NCI-H82 treated with DMSO at 0.1 percent for 48 hours (cell line): ENCODE data around the gene TAMALIN.
"Not testable (repeated sequence)": the region's sequence is repeated elsewhere in the genome, so short reads cannot be mapped to it uniquely, and the experiment has no call there.

ENCODE experiments used
- DNase-seq: peaks from one replicate; lab custom pipeline; 2025; ENCODE audit not compliant: unreplicated experiment; lab: John Stamatoyannopoulos, UW

The TAMALIN gene

DNA sequence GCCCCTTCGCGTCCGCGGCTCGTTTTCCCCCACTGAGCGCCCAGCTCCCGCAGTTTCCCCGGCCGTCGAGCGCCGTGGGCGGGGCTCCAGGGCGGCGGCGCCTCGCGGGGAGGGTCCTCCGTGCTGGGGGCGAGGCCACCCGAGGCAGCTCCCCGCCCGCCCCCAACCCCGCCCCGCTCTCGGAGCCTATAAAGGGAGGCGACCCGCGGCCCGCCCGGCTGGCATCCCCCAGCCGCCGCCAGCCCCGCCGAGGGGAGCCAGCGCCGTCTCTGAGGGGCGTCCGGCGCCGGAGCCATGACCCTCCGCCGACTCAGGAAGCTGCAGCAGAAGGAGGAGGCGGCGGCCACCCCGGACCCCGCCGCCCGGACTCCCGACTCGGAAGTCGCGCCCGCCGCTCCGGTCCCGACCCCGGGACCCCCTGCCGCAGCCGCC lies at the start of gene TAMALIN:
Gene TAMALIN, plus strand, starts transcription at position 221 of the 432 bp plus-strand sequence. Its CDS starts 74 bp downstream, at position 295.
- DNase-seq = peak; percentile 19

DNA sequence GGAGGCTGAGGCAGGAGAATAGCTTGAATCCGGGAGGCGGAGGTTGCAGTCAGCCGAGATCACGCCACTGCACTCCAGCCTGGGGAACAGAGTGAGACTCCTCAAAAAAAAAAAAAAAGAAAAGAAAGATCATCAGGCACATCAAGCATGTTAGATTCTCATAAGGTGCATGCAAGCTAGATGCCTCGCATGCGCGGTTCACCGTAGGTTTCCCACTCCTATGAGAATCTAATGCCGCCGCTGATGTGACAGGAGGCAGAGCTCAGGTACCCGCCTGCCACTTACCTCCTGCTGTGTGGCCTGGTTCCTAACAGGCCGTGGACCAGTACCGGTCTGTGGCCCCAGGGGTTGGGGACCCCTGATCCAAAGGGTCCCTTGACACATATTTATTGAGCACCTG lies 48.2 kb upstream of the TAMALIN start:
- no peak for DNase-seq

DNA sequence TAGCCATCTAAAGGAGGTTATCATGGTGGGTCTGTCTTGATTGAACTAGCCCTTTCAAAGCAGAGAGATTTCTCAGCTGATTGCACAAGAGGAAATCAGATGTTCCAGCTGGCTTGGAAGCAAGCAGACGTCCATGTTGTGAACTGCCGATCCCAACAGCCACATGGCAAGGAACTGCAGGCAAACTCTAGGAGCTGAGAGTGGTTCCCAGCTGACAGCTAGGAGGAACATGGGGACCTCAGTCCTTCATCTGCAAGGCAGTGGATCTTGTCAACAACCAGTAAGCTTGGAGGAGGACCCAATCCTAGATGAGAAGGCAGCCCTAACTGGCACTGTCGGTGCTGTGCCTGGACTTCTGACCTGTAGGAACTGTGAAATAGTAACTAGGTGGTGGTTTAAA lies 47.5 kb upstream of the TAMALIN start:
- DNase-seq = no peak

DNA sequence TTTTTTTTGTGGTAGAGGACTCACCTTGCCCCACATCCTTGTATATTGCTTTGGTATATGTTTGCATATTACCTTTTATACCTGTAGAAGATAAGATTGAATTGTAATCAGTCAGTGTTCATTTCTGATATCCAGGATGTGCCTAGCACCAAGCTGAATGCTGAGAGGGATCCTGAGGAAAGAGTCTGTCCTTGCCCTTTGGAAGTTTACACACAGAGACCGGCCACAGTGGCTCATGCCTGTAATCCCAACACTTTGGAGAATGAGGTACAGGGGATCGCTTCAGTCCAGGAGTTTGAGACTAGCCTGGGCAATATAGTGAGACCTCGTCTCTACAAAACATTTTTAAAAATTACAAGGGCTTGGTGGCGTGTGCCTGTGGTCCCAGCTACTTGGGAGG lies 46.8 kb upstream of the TAMALIN start:
- DNase-seq = no peak

DNA sequence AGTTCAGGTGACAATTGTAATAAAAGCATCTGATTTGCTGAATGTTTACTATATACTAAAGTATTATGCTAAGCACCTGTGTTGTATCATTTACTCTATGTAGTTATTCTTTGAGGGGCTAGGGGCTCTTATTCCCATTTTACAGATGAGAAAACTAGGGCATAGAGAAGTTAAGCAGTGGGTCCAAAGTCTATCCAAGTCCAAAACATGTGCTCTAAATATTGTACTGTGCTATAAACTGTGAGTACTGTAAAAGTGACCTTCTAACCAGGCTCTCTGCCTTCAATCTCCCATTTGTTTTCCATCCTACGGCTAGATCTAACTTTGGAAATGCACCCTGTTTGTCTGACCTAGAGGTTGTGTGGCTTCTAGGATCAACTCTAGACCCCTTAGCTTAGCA lies 46.3 kb upstream of the TAMALIN start:
- no peak for DNase-seq

DNA sequence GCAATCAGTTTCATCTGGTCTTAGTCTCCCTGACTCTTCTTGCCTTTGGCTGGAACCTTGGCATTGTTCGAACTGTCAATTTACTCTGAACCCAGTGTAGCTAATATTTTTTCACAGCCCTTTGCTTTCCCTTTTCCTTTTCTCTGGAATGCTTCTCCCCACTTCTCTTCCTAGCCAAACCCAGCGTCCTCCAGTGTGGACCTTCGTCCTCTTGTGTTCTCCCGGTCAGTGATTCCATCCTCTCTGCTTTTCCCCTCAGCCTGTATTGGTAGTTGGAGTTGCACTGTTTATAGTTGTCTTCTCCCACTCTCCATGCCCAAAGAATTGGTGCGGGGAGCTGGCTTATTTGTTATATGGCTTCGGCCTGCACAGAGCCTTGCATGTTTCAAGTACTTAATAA lies 45.9 kb upstream of the TAMALIN start:
- no peak for DNase-seq

DNA sequence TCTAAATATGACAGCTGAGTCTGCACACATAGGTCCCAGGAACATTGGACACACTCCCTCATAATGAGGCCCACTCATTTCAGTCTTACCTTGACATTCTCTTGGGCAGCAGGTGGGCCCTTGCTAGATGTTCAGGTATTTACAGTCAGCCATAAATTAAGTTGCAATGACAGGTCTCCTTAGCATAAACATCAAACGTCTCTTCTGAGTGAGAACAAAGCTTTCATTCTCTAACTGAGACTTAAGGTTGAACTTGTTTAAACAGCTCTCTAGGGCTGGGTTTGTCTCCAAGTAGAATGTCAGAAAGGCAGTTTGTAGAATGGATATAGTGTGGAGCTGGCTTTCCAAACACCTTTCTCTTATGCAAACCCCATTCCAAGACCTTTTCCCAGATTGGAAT lies 44.9 kb upstream of the TAMALIN start:
- DNase-seq = no peak

DNA sequence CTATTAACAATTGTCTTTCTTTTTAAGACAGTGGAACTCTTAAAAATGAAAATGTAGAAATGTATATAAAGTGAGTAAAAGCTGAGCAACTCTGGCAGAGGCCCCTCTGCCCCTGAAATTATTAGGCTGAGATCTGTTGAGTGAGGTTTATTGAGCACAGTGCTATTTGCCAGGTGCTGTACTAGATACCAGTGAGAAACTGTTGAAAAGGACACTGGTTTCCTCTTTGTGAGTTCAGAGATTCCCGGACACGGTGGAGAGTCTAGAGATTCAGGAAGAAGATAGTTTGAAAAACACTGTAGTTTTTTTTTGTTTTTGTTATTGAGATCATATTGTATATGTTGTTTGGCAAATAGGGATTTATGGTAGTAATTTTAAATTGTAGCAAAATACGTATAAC lies 44.0 kb upstream of the TAMALIN start:
- no peak for DNase-seq

DNA sequence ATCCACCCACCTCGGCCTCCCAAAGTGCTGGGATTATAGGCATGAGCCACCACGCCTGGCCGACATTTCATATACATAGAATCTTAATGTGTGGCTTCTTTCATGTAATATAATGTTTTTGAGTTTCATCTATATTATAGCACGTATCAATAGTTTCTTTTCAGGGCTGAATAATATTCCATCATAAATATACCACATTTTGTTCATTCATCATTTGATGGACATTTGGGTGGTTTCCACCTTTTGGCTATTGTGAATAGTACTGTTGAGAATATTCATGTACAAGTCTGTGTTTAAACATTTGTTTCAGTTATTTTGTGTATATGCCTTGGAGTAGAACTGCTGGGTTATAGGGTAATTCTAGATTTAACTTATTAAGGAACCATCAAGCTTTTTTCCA lies 43.3 kb upstream of the TAMALIN start:
- DNase-seq = no peak

DNA sequence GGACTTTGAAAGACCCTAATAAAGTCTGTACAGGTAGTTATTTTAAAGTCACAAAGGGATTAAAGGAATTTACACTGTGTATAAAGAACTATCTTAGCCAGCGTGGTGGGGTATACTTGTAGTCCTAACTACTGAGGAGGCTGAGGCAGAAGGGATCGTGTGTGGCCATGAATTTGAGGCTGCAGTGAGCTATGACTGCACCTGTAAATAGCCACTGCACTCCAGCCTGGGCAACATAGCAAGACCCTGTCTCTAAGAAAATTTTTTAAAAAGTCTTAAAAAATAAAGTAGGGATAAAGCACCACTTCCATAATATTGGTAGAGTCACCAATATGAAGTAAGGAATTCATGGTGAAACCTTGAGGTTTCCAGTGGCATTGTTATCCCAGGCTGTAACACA lies 37.1 kb upstream of the TAMALIN start:
- DNase-seq = no peak

DNA sequence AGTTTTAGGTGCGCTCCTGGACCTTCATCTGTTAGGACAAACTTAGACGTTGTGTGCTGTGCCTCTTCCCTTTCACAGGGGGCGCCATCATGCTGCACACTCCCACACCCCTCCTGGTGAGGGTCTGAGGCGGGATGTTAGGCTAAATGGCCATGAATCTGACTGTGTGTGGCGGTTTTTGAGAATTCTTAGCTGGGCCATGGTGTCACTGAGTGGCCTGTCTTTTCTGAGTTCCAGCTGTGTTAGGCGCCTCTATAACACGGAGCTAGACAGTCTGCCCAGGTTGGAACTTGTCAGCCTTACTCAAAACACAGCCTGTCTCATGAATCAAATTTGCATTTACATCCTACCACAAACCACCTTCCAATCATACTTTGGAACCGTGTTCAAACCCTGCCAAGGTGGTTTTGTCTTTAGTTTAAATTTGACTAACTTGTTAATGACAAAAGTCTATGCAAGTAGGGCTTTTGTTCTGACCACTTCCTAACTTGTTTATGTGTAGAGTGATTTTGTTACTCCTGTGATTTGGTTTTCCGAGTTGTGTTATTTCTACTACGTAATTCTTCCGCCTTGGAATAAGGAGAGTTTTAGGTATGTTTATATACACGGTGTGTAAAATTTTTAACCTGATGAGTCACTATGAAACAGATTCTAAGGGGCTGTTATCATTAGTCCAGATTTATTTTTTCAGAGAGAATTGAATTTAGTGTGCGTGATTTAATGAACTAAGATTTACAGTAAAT lies 35.7 kb upstream of the TAMALIN start:
- no peak for DNase-seq

DNA sequence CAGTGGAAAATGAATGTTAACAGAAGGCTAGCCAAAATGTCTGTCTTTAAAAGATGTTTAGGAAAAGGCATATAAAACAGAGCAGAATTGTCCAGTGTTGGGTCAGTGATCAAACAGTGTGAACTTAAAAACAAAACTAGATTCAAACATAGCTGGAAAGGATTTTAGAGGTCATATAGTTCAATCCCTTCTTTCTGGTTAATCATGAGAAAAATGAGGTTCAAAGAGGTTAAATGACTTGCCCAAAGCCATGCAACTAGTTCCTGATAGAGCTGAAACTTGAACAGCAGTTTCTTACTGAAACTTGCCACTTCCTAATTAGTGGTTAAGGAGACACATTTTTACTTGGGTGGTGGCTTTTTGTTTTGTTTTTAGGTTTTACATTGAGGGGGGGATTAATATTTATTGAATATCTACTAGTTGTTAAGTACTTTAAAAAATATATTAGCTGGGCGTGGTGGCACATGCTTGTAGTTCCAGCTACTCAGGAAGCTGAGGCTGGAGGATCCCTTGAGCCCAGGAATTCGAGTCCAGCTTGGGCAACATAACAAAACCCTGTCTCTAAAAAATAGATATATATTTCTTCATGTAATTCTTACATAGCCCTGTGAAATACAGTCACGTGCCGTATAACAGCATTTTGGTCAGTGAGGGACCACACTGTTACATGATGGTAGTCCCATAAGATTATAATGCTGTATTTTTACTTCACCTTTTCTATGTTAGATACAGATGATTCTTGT lies 34.9 kb upstream of the TAMALIN start:
- no peak for DNase-seq

DNA sequence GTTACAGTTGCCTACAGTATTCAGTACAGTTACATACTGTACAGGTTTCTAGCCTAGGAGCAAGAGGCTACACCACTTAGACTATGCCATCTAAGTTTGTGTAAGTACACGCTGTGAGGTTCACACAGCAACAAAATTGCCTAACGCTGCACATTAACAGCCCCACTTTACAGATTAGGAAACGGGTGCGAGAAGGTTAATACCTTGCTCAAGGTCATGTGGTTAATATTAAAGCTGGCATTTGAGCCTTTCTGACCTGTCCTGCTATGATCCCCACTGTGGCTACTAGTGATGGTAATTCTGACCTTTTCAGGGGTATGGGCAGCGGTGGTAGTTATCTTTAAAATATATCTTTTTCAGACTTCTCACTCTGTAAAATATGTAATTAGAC lies 34.3 kb upstream of the TAMALIN start:
- no peak for DNase-seq

DNA sequence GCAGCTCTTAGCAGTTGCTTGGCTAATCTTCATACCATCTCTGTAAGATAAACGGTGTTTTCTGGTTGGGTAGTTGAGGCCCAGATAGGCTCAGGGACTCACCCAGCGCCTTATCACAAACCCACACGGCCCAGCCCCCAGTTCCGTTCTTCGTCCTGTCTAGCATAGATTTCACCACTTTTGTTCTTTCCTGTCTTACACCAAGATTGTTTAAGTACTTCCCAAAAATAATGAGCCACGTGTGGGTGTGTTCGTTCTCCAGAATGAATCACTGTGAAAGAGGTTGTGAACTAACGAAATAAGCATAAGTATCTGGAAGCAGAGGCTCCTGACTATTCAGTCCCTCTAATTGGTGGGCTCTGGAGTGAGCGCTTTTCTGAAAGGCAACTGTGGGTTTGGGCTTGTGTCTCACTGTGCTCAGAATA lies 33.9 kb upstream of the TAMALIN start:
- DNase-seq = no peak

DNA sequence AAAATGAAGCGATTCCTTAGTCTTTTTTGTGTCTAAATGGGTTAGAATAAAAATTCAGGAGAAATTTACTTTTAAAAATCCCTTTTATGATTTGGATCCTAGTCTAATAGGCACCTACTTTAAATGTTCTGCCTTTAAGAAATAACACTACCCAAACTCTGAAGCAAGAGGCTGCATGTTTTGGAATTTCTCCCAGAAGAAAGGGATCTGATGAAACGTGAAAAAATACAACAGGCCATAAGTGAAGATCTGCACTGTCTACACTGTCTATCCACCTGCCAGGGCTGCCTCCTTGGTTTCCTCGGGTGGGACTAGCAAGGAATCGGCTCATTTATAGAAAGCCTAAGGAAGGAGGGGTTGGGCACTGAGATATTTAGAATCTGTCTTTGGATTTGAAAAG lies 33.2 kb upstream of the TAMALIN start:
- no peak for DNase-seq

DNA sequence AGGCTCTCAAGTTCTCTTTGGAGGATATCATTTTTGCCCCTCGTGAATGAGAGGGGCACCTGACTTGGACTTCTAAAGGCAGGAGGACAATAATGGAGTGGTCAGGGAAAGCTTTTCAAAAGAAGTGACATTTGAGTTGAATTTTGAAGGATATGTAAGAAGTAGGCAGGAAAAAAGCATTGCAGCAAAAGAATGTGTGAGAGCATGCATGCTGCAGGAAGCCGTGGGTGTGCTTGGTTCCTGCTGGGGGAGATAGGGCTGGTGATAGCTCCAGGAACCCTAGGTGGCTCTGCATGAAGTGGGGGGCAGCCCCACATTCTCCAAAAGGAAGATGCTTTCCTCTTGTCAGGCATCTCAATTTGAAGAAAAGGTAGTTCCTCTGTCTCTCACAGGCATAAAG lies 32.1 kb upstream of the TAMALIN start:
- no peak for DNase-seq

DNA sequence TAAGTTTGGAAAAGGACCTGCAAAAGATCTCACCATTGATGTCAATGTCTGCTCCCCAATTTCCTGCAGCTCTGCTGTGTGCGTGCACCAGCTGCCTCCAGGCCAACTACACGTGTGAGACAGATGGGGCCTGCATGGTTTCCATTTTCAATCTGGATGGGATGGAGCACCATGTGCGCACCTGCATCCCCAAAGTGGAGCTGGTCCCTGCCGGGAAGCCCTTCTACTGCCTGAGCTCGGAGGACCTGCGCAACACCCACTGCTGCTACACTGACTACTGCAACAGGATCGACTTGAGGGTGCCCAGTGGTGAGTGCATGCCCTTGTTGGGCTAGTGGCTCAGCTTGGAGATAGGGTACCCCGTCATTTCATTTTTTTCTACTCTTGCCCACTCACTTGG lies 31.6 kb upstream of the TAMALIN start:
- DNase-seq = no peak

DNA sequence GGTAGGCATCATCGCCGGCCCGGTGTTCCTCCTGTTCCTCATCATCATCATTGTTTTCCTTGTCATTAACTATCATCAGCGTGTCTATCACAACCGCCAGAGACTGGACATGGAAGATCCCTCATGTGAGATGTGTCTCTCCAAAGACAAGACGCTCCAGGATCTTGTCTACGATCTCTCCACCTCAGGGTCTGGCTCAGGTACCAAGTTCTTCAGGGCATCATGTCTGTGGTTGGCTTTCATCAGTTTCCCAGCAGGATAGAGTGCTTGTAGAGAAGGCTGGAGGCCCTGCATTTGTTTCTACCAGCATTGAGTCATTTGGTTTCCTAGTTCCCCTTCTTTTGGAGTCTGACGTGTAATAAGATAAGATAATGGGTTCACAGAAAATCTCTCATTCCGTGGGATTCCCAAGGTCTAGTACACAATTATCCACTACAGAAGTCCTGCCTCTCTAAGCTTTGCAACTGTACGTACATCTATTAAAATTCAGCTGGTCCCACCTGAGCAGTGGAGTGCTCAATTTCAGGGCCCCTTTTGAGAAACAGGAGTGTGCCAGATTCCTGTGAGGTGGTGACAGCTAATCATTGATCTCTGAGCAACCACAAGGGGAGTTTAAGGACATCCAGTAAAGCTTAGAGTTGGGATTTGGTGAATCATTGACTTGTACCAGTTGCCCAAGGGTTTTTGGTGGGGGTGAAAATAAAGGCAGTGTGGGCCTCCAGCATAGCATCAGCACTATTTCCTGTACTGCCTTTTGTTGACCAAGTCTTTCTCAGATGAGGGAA lies 30.2 kb upstream of the TAMALIN start:
- DNase-seq = no peak

DNA sequence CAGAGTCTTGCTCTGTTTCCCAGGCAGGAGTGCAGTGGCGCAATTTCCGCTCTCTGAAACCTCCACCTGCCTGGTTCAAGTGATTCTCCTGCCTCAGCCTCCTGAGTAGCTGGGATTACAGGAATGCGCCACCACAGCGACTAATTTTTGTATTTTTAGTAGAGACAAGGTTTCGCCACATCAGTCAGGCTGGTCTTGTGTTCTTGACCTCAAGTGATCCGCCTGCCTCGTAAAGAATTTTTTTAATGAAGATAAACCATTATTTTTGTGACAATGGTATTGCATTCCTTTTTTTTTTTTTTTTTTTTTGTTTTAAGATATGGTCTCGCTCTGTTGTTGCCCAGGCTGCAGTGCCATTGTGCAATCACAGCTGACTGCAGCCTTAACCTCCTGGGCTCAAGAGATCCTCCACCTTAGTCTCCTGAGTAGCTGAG lies 29.4 kb upstream of the TAMALIN start:
- no peak for DNase-seq

DNA sequence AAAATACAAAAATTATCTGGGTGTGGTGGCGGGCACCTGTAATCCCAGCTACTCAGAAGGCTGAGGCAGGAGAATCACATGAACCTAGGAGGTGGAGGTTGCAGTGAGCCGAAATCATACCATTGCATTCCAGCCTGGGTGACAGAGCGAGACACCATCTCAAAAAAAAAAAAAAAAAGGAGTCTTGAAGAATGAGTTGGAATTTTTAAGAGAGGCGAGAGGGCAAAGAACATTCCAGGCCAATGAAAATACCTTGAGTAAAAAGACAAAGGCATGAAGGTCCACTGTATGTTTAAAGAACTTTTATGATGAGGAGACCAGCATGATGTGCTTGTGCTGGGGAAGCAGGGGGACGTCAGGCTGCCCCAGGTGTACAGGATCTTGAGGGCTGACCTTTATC lies 27.4 kb upstream of the TAMALIN start:
- DNase-seq = not testable (repeated sequence)

DNA sequence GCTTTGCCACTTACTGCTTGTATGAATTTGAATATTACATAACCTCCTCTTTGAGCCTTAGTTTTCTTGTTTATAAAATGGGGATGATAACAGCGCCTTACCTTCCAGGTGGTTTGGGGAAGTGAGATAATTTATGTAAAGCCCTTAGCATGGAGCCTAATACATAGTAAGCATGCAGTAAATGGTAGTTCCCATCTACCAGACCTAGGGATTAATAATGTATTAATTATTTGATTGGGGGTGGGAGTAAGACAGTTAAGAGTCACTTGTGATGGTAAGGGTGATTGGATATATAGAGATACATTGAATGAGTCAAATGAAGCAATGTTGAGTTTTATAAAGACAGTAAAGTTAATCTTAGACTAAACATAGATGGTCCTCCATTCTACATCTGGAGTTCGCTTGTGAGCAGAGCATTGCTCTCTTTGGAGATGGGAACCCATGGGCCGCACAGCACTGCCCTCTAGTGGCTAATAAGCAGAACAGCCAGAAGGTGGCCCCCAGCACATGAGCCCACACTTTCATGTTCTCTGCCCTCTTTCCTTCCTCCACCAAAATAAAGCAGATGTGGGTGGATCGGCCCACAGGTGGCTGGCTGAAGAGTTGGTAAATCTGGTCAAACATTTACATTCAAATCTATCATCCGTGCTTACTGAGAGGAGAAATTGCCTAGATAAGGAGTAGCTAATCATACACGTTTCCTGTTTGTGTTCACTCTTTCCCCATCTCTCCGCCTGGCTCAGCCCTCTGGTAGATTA lies 26.5 kb upstream of the TAMALIN start:
- DNase-seq = peak; percentile 32
